DOHH2 (cell line): ENCODE measurements around the gene CNTNAP2.

Experiments used
- H3F3A ChIP-seq: fragments of 200-600 bp; sonication (generic), shearing (Covaris generic); 2 replicates; pipeline ENCODE4 v1.6.0; 2016; ENCODE audit warnings: antibody characterized with exemption, mild to moderate bottlenecking; ENCODE audit not compliant: control insufficient read depth, insufficient read depth
- H3K27ac ChIP-seq: fragments of 200-600 bp; sonication (generic); 2 replicates; pipeline ENCODE4 v1.5.1; 2014; ENCODE audit warnings: low read depth, mild to moderate bottlenecking, low read length, moderate library complexity
- H3K27me3 ChIP-seq: fragments of 200-600 bp; sonication (generic); 2 replicates; pipeline ENCODE4 v1.6.1; 2014; ENCODE audit warnings: mild to moderate bottlenecking, low read length, mixed read lengths; ENCODE audit not compliant: control insufficient read depth
- H3K36me3 ChIP-seq: fragments of 200-600 bp; sonication (generic); 2 replicates; pipeline ENCODE4 v1.6.1; 2014; ENCODE audit warnings: mild to moderate bottlenecking, low read length, moderate library complexity, mixed read lengths; ENCODE audit not compliant: control insufficient read depth
- H3K4me1 ChIP-seq: fragments of 200-600 bp; sonication (generic); 2 replicates; pipeline ENCODE4 v1.6.1; 2014; ENCODE audit warnings: mild to moderate bottlenecking, low read length, mixed read lengths; ENCODE audit not compliant: control insufficient read depth
- H3K4me2 ChIP-seq: fragments of 200-600 bp; sonication (generic); 2 replicates; pipeline ENCODE4 v1.6.0; 2014; ENCODE audit warnings: mild to moderate bottlenecking, low read length, moderate library complexity
- H3K4me3 ChIP-seq: fragments of 200-600 bp; sonication (generic); 2 replicates; pipeline ENCODE4 v1.5.1; 2014; ENCODE audit warnings: mild to moderate bottlenecking, low read length, mixed read lengths
- H3K79me2 ChIP-seq: fragments of 200-600 bp; sonication (generic); 2 replicates; pipeline ENCODE4 v1.6.1; 2014; ENCODE audit warnings: mild to moderate bottlenecking, low read length, mixed read lengths; ENCODE audit not compliant: control insufficient read depth
- H3K9me2 ChIP-seq: fragments of 200-600 bp; sonication (generic); replicated peaks from 2 replicates; pipeline ENCODE4 v1.6.1; 2014; ENCODE audit warnings: mild to moderate bottlenecking, low read length, mixed read lengths; ENCODE audit not compliant: control insufficient read depth
- H3K9me3 ChIP-seq: fragments of 200-600 bp; sonication (generic); 2 replicates; pipeline ENCODE4 v1.6.1; 2014; ENCODE audit warnings: antibody characterized with exemption, low read length, mixed read lengths; ENCODE audit not compliant: control insufficient read depth, insufficient read depth
- H4K20me1 ChIP-seq: fragments of 200-600 bp; sonication (generic); 2 replicates; pipeline ENCODE4 v1.6.0; 2014; ENCODE audit warnings: low read depth, mild to moderate bottlenecking, antibody characterized with exemption, low read length, moderate library complexity; ENCODE audit not compliant: control insufficient read depth, insufficient read depth
- EZH2phosphoT487 ChIP-seq: fragments of 200-600 bp; sonication (generic); IDR thresholded peaks from 2 replicates; pipeline ENCODE4 v1.6.1; 2017; ENCODE audit warnings: borderline replicate concordance, mild to moderate bottlenecking, antibody characterized with exemption, low read length, moderate library complexity, mixed read lengths
- TF ChIP-seq, protein P1 (sequence below): fragments of 200-600 bp; sonication (generic); IDR thresholded peaks from one replicate; pipeline ENCODE4 v1.5.1; 2014; ENCODE audit warnings: antibody characterized with exemption, mild to moderate bottlenecking, low read depth, low read length; ENCODE audit not compliant: poor library complexity, severe bottlenecking

CNTNAP2 gene

GRCh38 chr7:147014286-147014955 lies 897.8 kb downstream of the CNTNAP2 start:
- Histone ChIP-seq H4K20me1 (no peaks in the 10 kb centered on the region), H3F3A (no peaks in the 10 kb centered on the region), H3K4me3 (no peak overlapping the region), H3K4me2 (no peak overlapping the region), H3K27me3 (no peaks in the 10 kb centered on the region), H3K4me1 (no peaks in the 10 kb centered on the region), H3K27ac (no peak overlapping the region), H3K9me2 (no peaks in the 10 kb centered on the region), H3K9me3 (no peaks in the 10 kb centered on the region), H3K79me2 (no peaks in the 10 kb centered on the region), H3K36me3 (no peaks in the 10 kb centered on the region)
- TF ChIP-seq, protein P1, sequence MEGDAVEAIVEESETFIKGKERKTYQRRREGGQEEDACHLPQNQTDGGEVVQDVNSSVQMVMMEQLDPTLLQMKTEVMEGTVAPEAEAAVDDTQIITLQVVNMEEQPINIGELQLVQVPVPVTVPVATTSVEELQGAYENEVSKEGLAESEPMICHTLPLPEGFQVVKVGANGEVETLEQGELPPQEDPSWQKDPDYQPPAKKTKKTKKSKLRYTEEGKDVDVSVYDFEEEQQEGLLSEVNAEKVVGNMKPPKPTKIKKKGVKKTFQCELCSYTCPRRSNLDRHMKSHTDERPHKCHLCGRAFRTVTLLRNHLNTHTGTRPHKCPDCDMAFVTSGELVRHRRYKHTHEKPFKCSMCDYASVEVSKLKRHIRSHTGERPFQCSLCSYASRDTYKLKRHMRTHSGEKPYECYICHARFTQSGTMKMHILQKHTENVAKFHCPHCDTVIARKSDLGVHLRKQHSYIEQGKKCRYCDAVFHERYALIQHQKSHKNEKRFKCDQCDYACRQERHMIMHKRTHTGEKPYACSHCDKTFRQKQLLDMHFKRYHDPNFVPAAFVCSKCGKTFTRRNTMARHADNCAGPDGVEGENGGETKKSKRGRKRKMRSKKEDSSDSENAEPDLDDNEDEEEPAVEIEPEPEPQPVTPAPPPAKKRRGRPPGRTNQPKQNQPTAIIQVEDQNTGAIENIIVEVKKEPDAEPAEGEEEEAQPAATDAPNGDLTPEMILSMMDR = no peak
- TF ChIP-seq EZH2phosphoT487 = no peak

DNA sequence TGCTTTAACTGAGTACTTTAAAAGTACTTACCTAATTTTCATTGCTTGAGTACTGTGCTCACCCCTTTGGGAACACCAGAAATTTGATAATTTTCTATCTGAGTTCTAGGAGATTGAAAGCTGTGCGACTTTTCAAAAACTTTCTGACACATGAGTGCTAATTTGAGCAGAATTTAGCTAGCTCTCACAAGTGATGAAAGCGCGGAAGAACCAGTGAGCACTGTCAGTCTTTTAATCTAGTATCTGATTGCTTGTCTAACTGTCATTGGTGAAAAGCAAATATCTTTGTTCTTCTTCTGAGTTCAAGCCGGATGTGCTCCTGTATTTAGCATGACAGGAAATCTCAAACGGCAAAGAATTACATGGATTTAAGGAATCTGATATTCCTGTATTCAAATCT lies 899.4 kb downstream of the CNTNAP2 start:
- Histone ChIP-seq H3K27ac (no peak overlapping the region), H3F3A (no peaks in the 10 kb centered on the region), H3K79me2 (no peaks in the 10 kb centered on the region), H3K4me3 (no peak overlapping the region), H3K4me2 (no peak overlapping the region), H3K9me2 (no peaks in the 10 kb centered on the region), H3K27me3 (no peaks in the 10 kb centered on the region), H4K20me1 (no peaks in the 10 kb centered on the region), H3K4me1 (no peaks in the 10 kb centered on the region), H3K36me3 (no peaks in the 10 kb centered on the region), H3K9me3 (no peaks in the 10 kb centered on the region)
- no peak for TF ChIP-seq EZH2phosphoT487
- TF ChIP-seq, protein P1 = no peak

DNA sequence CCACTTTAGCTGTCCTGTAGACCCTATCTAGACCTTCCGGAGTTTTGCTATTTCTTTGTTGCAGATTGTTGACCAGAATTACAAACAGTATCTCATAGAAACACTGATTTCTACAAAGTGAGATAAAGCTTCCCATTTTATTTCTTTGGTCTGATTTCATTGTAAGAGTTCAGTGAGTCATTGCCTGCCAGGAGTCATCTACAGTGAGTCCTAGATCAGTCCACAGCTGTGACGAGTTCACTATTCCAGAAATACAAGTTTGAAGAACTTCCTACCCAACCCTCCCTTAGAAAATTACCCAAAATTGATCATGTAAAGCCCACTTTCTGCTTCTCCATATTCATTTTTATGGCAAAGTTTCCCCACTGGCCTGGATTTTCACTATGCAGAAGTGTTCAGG lies 905.5 kb downstream of the CNTNAP2 start:
- no peaks in the 10 kb centered on the region for H3K4me1 ChIP-seq

More for the DNA sequence above, 905.5 kb downstream of the CNTNAP2 start:
- Histone ChIP-seq H3K9me2 (no peaks in the 10 kb centered on the region), H4K20me1 (no peaks in the 10 kb centered on the region), H3K4me3 (no peak overlapping the region), H3K27me3 (no peaks in the 10 kb centered on the region), H3K79me2 (no peaks in the 10 kb centered on the region), H3K27ac (no peak overlapping the region), H3K9me3 (no peaks in the 10 kb centered on the region), H3K36me3 (no peaks in the 10 kb centered on the region), H3F3A (no peaks in the 10 kb centered on the region), H3K4me2 (no peak overlapping the region)
- TF ChIP-seq, protein P1 = no peak
- no peak for TF ChIP-seq EZH2phosphoT487
